ENCODE results near the gene MATR3.

The MATR3 gene

DNA sequence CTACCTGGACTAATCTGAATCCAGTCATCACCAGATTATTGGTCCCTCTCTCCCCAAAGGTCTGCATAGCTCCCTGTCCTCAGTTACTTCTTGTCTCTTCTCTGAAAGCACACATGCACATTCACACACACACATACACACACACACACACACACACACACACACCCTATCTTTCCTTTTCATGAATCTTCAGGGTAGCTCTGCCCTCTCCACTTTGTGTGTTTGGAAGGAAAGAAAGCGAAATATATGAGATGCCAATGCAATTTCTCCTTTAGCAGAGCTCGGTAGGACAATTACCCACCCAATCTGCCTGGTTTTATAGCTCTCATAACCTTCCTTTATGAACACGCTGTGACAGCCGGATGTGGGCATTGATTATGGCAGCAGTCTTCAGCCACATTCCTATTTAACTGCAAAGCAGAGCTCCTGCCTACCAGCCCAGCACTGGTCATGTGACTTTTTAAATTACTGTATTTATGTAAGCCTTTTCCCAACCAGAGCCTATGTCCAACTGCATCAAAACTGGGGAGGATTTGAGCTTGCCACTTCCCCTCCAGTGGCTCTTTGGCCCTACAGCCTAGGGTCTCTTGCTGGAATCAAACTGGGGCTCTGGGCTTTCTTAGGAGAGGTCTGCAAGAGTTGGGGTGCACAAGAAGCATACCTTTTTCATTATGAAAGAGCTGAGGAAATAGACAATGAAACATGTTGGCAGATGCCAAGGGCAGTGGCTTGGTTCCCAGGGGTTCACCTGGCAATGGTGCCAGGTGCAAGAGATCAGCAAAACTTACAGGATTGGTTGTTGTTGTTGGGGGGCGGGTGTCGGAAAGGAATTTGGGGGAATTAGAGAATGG, 20.8 kb upstream of the MATR3 start:
- peak; percentile 52 for DNase-seq

DNA sequence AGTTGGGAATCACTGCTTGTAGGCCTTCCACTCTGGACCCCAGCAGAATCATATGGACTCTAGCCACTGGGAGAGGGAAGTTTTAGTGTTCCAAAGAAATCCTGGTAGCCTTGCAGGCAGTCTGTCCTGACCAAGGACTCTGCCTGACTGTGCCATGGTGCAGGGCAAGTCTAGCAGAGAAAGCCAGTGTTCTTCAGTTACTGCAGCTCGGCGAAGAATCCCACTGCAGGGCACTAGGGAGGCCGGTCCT, 20.3 kb upstream of the MATR3 start:
- no peak for DNase-seq

DNA sequence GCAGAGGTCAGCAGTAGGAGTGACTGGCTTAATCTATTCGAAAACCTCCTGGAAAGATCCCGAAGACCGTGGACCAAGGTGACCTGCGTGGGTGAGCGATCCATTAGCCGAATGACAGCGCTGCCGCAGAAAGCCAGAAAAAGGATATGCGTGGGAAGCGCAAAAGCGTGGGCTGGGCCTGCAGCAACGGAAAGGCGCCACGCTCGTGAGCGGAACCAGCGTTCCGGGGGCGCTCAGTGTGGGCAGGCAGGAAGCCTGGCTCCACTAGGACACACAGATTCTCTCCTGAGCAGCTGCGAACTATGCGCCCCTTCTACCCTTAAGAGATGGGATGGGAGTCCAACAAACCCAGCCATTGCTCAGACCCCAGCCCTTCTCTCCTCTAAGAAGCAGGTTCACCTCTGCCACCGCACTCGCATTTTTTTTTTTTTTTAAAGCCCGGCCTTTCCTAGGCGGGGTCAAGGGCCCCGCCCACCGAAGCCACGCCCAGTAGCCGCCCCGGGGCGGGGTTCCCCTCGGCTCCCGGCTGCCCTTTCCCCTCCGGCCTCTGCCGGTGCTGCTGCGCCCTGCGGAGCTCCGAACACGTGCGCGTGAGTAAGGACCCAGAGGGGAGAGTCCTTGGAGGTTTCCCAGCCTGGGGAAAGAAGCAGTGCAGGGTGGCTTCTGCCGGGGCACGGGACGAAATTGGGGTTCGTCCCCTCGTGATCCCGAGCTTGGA, 19.8 kb upstream of the MATR3 start:
- peak; percentile 89 for DNase-seq

DNA sequence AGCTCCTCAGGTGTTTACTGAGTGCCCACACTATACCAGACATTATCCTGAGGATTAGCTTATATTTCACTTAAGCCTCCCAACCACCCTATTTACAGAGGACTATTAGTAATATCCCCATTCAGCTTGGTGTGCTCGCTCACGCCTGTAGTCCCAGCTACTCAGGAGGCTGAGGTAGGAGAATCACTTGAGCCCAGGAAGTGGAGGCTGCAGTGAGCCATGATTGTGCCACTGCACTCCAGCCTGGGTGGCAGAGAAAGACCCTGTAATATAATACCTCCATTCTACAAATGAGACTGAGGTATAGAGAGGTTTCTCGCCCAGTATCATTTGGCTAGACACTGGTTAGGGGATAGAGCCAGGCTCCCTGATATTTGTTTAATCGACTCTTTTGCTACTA, 18.0 kb upstream of the MATR3 start:
- no peak for DNase-seq

DNA sequence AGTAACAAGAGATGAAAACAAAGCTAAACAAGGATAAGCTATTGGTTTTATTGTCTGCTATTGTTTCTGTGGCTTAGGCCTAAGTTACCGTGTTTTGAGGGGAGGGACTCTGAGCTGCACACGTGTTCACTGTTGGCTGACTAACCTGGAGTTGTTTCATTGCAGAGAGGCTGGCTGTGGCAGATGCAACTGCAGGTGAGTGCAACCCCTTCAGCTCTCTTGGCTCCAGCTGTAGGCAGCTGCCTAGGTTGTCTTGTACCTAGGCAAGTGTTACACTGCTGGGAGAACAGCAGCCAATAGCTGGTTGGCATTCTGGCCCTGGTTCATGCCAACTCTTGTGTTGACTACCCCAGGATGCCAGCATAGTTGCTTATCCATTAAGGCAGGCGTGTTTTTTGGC, 17.6 kb upstream of the MATR3 start:
- DNase-seq: no peak

DNA sequence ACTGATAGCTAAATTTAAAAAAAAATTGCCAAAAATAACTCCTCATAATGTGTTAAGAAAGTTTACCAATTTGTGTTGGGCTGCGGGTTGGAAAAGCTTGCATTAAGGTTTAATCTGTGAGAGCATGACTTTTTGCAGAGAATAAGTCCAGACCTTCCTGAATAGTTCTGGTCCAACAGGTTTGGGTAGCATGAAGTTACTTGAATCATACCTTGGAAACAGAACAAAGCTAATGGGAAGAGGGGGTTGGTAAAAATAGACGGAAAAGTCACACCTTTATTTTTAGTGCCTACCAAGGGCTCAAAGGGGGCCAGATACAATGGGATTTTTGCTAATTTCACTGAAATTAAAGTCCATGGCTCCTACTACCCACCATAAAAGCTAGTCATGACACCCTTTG, 17.1 kb upstream of the MATR3 start:
- no peak for DNase-seq

DNA sequence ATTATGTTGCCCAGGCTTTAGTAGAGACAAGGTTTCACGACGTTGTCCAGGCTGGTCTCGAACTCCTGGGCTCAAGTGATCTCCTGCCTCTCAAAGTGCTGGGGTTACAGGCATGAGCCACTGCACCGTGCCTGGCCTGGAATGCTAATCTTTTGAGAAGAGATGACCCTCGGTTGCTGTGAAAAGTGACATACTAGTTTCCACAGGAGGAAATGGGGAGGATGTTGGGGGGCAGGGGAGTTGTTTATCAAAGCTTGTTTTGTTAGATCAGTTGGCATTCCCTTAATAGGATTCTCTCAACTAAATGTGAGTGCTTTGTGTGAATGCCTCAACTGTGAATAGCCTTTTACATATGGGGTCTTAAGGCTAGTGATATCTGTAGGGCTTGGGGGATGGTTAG, 16.4 kb upstream of the MATR3 start:
- DNase-seq: no peak

DNA sequence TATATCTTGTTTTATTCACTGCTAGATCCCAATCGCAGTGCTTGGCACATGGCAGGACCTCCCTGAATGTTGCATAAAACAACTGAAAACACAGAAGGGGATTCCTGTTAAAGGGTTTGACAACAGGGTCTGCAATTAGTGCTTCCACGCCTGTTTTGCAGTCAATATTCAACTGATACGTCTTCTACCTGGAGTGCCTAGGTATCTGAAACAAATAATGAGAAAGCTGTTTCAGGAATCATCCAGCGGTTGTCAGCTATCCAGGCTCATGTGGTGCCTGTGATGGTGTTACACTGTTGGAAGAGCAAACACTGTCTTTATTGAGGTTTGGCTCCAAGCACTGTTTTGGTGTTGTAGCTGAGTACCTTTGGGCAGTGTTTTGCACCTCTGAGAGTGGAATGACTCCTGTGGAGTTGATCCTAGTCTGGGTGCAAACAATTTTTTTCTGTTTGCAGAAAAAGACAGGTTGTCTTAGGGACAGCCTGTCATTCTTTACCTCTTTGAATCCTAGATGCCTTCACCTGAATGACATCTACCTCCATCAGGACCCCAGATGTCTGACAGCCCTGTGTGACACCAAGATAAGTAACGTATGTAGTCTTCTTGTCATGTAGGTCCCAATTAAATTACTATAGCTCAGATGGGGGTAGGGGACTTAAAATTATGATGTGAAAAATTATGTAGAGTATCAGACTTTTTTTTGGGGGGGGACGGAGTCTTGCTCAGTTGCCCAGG, 14.8 kb upstream of the MATR3 start:
- no peak for DNase-seq

DNA sequence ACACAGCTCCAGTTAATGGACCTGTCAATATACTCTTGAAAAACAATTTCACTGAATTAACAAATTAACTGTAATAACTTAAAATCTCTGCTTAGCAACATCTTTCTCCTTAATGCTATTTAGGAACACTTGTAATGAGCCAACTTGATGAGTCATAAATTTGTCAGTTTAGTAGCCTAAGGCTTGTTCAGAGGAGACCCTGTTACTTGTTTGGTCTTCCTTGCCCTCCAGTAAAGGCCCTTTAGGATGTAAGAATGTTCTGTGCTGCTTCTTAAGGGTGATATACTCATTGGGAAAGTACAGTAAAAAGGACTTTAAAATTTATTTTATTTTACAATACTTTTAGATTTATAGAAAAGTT, 11.4 kb upstream of the MATR3 start:
- DNase-seq: no peak

DNA sequence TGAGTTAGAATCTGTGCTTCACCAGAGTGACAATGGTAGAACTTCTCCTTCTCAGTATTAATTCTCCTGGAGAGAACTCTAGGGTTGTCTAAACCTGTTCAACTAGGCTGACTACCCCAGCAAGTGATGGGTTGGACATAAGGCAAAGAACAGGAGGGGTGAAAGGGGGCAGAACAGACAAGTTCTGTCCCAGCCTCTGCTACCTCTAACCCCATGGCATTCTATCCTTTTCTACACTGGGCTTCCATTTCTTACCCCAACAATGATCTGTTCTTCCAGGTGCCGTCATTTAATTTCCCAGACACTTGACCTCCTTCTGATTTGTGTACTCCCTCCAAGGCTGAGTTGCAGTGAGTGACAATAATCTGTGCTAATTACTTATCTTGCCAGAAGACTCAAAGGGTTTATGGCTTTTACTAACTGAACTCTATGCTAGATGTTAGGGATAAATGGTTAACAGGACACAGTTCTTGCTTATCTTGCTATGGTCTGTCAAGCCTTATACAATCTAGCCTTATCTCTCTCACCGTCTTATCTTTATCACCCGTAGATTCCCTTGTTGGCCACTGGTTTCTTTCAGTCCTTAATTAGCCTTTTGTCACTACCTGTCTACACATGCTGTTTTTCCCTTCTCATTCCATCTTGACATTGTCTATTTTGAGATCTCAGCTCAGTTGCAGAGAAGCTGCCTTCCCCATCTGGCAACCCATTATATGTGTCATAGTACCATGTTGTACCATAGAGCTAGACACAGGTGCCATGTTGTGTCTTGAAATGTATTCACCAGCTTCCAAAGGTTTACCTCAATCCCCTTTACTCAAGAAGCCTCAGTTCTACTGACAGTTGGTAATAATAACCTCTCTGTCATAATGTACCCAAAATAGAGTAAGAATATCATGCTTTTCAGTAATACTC, 10.0 kb upstream of the MATR3 start:
- no peak for DNase-seq

DNA sequence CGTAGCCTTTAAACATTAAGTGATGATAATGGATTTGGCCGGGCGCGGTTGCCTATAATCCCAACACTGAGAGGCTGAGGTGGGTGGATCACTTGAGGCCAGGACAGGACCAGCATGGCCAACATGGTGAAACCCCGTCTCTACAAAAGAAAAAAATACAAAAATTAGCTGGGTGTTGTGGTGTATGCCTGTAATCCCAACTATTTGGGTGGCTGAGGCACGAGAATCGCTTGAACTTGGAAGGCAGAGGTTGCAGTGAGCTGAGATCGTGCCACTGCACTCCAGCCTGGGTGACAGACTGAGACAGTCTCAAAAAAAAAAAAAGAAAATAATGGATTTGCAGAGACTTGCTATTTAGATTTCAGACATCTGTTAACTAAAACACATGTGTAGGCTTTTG, 9.2 kb upstream of the MATR3 start:
- DNase-seq: no peak

DNA sequence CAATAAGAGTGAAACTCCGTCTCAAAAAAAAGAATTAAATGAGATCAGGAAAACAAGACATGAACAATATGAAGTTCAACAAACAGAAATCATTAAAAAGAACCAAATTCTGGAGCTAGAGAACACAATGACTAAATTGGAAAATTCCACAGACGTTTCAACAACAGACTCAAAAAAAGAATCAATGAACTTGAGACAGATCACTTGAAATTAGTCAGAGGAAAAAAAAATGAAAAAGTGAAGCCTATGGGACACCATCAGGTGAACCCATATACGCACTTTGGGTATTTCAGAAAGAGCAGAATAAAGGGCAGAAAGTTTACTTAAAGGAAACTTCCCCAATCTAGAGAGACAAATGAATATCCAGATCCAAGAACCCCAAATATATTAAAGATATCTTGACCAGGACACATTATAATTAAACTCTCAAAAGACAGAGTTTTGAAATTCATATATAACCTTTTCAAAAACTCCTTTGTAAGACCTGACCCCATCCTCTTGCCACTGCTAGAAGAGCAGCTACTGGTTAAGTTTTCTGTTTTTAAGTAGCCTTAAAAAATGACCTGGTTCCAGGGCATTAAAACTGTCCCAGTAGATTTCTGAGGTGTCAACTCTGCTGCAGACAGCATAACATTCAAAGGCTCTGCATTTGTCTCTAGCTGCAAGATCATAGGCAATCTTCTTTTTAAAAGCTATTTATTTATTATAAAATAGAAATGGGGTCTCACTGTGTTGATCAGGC, 7.7 kb upstream of the MATR3 start:
- DNase-seq: no peak

DNA sequence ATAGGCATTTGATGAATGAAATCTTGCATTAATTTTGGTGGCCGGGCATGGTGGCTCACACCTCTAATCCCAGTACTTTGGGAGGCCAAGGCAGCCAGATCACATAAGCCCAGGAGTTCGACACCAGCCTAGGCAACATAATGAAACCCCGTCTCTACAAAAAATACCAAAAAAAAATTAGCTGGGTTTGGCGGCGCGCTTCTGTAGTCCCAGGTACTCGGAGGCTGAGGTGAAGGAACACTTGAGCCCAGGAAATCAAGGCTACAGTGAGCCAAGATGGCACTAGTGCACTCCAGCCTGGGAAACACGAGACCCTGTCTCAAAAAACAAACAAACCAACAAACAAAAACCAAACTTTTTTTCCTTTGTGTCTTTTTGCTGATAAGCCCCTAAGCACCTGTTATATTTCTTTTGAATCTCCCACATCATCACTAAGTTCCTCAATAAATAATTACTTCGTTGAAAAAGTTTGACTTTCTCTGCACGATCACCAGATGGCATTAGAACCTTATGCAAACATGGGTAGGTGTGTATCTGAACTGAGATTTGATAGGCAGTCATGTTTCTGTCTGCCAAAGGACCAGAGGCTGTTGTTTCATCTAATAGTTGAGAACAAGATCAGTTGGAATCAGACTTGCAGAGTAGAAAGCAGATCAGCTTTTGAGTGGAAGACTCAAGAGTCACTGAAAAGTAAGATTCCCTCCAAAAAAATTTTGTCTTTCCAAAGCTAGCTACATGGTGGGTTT, 5.5 kb upstream of the MATR3 start:
- peak; percentile 45 for DNase-seq

DNA sequence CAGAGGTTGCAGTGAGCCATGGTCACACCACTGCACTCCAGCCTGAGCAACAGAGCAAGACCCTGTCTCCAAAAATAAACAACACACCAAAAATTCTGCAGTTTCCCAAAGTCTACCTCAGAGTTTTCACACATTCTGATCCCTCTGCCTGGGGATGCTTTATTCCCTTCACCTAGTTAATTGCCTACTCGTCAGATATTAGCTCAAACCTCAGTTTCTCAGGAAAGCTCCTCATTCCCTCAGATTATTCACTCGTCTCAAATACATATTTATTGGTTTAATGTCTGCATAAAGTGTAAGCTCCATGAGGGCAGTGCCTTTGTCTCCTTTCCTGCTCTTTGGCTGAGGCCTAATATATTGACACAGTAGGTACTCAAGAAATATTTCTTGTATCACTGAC, 2.5 kb upstream of the MATR3 start:
- no peak for DNase-seq

DNA sequence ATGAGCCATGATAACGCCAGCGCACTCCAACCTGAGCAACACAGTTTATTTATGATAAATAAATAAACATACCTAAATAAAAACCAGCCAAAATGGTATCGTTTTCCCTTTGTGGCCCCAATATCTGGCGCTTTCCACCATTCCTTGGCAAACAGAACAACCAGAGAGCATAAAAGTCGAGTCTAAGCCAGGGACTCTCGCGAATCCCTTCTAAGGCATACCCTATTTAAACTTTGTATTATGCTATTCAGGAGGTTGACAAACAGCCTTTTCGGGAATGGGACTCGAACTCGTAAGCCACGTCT, 386 bp upstream of the MATR3 start:
- DNase-seq: no peak

DNA sequence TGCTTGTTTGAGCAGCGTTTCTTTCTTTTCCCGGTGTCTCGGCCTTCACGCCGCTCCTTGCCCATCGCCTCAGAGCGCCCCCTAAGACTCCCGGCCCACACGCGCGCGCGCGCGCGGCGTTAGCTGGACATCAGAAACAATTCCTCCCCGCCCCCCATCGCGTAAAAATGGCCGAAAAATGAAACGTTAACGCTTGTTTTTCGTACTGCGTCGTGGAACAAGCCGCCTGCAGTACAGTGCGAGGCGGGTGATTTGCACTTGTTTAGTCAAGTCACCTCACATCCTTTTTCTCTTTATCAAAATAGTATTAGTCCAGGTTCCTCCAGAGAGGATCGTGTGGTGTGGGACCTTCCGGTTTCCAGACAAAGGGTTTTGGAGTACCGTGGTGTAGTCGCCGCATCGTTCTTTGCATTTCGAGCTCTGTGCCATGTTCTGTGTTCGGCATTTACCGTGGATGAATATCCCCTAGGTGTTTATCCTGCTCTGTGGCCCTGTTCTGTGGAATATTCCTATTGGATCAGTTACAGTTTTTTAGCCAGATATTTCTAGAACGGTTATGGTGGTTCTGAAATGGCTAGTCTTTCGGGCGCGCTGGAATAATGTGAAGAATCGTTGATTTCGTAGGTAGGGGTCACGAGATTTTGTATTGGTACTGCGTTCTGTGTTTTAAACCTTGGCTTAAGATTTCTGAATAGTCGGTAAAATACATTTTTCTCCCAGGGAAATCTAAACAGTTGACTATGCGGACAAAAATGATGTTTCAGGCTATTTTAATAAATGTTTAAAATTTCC, 1.0 kb downstream of the MATR3 start:
- peak; percentile 68 for DNase-seq

DNA sequence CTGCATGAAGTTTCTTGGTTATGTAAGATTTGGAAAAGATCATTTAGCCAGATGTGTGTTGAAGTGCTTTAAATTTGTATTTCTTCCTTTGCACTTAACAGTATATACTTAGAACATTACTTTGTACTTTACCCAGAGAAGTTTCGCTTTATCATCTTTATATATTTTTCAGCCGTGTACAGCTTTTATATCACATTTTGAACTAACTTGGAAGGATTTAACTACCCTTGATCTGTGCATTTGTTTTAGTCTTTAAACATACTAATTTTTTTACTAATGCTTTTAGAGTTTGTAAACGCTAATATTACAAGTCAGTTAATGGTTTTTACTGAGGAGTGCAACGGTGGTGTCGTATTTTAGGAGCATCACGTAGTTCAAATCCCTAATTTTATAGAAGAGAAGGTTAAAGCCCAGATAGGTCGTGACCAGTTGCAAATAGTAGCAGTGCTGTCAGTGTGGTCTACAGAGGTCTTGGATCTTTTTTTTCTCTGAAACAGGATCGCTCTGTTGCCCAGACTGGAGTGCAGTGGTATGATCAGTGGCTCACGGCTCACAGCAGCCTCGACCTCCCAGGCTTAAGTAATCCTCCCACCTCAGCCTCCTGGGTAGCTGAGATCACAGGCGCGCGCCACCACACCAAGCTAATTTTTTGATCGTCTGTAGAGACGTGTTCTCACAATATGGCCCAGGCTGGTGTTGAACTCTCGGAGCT, 2.0 kb downstream of the MATR3 start:
- DNase-seq: peak; percentile 31

DNA sequence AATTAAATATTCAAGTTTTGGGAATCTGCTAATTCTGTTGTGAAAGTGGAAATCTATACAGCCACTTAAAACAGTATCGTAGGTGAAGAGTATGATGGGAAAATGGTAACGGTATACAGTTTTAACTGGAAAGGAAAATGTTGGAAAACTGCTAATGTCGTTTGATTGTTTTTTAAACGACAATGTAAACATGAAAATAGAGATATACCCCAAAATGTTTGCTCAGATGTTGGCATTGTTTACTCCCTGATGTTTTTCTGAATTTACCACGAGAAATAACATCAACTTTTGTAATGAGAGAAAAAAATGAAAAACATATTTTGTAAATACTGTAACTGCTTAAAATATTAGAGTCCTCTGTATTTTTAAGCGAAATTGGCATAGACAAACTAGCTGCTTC, 2.7 kb downstream of the MATR3 start:
- no peak for DNase-seq

DNA sequence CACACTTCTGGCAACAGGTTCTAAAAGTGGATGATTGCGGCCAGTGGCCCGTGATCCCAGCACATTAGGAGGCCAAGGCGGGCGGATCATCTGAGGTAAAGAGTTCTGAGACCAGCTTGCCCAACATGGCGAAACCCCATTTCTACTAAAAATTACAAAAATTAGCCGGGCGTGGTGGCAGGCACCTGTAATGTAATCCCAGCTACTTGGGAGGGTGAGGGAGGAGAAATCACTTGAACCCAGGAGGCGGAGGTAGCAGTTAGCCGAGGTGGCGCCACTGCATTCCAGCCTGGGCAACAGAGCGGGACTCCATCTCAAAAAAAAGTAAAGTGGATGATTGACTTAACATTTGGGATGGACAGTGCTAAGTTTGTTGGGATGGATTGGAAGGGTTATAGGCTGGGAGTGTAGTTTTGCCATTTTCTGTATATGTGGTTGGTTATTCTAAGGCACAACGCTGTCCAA, 3.4 kb downstream of the MATR3 start:
- DNase-seq: no peak

DNA sequence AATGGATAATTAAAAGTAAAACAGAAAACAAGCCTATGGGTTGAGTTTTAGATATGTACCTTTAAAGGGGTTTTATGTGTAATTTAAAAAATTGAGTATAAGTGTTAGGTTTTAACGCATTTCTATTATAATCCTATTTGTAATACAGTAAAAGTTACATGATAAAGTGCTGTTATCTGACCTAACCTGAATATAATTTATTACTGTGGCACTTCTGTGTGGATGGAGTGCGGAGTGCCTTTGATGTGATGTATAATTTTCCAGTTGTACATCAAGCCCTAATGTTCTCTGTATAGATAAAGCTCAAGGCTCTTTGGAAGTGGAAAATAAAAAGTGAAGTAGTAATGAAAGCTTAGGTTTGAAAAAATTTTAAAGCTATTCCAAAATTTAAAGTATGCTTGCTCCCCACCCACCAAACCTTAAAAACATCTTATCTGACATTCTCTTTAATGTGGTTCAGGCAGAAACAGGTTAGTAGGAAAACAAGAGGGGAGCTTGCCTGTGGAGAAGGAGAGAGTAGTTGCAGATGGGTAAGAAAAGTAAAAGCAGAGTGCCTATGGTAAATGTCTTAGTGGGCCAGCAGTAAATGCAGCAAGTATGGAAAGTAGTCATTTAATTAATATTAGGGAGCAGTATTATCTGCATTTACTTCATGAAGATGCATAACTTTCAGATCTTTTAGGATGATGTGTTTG, 4.0 kb downstream of the MATR3 start:
- DNase-seq: no peak

Measured in CD4-positive, alpha-beta T cell treated with Interleukin-21 for 1 hour (primary cell).